ENCODE results near the gene AFTPH.

DNA sequence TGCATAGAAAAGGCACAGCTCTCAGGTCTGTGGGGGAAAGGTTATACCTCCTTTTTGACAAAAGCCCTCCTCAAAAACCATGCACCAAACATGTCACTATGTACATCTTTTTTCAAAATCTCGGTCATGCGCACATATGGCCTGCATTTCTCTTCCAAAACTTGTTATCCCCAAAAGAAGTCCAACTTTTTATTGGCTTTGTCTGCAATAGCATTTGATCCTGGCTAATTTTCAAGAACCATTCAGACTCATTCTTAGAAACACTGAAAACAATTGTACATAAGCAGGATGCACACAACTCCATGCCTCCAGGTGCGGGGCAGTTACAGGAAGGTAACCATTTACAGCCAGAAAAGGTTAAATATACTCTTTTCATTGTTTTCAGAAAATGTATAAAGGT lies 107.6 kb downstream of the AFTPH start:
- TF ChIP-seq POLR2A (IDR thresholded peaks at IDR 0.05), result no peak
- TF ChIP-seq, protein P1, sequence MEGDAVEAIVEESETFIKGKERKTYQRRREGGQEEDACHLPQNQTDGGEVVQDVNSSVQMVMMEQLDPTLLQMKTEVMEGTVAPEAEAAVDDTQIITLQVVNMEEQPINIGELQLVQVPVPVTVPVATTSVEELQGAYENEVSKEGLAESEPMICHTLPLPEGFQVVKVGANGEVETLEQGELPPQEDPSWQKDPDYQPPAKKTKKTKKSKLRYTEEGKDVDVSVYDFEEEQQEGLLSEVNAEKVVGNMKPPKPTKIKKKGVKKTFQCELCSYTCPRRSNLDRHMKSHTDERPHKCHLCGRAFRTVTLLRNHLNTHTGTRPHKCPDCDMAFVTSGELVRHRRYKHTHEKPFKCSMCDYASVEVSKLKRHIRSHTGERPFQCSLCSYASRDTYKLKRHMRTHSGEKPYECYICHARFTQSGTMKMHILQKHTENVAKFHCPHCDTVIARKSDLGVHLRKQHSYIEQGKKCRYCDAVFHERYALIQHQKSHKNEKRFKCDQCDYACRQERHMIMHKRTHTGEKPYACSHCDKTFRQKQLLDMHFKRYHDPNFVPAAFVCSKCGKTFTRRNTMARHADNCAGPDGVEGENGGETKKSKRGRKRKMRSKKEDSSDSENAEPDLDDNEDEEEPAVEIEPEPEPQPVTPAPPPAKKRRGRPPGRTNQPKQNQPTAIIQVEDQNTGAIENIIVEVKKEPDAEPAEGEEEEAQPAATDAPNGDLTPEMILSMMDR (IDR thresholded peaks at IDR 0.05), result no peak

Measured in uterus (tissue), 2 donors.